Lower leg skin (tissue), 4 donors: ENCODE results near the gene STK38L. TPM values are rescaled to one million over a fixed set of nuclear protein-coding genes. Genes with fewer than 3 reads are reported as not detected.
A peak's percentile ranks its signal among the peaks of the same experiment; 100 is the strongest.

Source experiments
- DNase-seq, 2 donors: peaks; one replicate each; pipeline ENCODE4 v3.0.0-alpha.2; 2019; ENCODE audit warnings: low spot score in 2 of 2
- H3K4me3 ChIP-seq: fragments of 200-600 bp; sonication (generic); 2 replicates; pipeline ENCODE4 v1.5.1; 2017; ENCODE audit warnings: mild to moderate bottlenecking, low read depth; ENCODE audit not compliant: poor library complexity, severe bottlenecking
- CTCF ChIP-seq, 3 donors: fragments of 450-650 bp; IDR thresholded peaks; one replicate each; pipeline ENCODE4 v1.5.1; 2016; ENCODE audit warnings: antibody characterized with exemption in 3 of 3, mild to moderate bottlenecking in 3 of 3, moderate library complexity in 2 of 3
- POLR2A ChIP-seq, 2 donors: fragments of 450-650 bp; IDR thresholded peaks; one replicate each; pipeline ENCODE4 v1.6.1; 2016 to 2017; ENCODE audit warnings: antibody characterized with exemption in 2 of 2, mild to moderate bottlenecking in 1 of 2, moderate library complexity in 1 of 2
- WGBS, 2 donors: methylation state at CpG; one replicate each; pipeline ENCODE4 v1.1.5; 2018; 5-methylcytosine and 5-hydroxymethylcytosine counted together
- intact Hi-C: fragments of 100-400 bp; cut with DNase I; formaldehyde crosslinking; loops from one replicate; pipeline ENCODE4 v1.15.0; 2023; ENCODE audit warnings: low total_unique reads
- total RNA-seq, 4 donors: library from RNA; depleted of rRNA; stranded (reverse); fragments of >200 nt; gene quantifications; one replicate each; pipeline ENCODE4 v1.1.0, GENCODE V29; 2016

STK38L gene
- total RNA-seq, 4 donors from 2014 or later, result 19.1 to 39.2 (median 27.1) TPM

- no peak for DNase-seq
- H3K4me3 ChIP-seq, result no peak overlapping the region
- intact Hi-C loops, result no loop called here
- TF ChIP-seq CTCF (IDR thresholded peaks at IDR 0.05), result no peak
- WGBS, 2 donors, result 93 to 95% methylated on average over 4 of the region's 4 CpGs
Observed at GRCh38 chr12:27233814-27234213, 10.3 kb upstream of the STK38L start.

- intact Hi-C loops, result no loop called here
- no peak for TF ChIP-seq CTCF (IDR thresholded peaks at IDR 0.05)
- no peak for TF ChIP-seq POLR2A (IDR thresholded peaks at IDR 0.05)
- no peak for DNase-seq
- no peak overlapping the region for H3K4me3 ChIP-seq
- 83 to 86% methylated on average over 3 of the region's 3 CpGs for WGBS, 2 donors
Observed at GRCh38 chr12:27236498-27236897, 7.6 kb upstream of the STK38L start.

GRCh38 chr12:27237790-27238771 lies 6.0 kb upstream of the STK38L start:
- 76 to 77% methylated on average over 6 of the region's 6 CpGs for WGBS, 2 donors

DNA sequence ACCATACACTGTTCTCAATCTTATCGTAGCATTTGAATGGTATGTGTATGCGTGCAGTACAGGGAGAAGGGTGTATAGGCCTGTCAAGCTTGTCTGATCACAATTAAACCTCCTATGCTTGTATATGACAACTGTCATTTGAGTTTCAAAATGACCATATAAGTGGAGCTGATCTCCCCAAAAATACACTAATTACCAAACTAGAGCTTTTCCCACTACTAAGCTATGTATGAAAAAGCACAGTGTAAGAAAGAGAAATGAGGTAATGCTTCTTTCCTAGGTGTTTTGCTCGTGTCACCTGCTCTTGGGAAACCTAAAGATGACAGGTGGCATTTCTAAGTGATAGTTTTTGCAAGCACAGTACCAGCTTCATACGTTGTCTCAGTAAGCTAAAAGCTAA lies 1.1 kb upstream of the STK38L start:
- DNase-seq, result no peak
- no peak overlapping the region for H3K4me3 ChIP-seq
- TF ChIP-seq POLR2A (IDR thresholded peaks at IDR 0.05) (no peak), CTCF (IDR thresholded peaks at IDR 0.05) (no peak)
- WGBS, 2 donors, result 91 to 93% methylated on average over 4 of the region's 4 CpGs
- intact Hi-C loops, result no loop called here

More at GRCh38 chr12:27237790-27238771, 6.0 kb upstream of the STK38L start:
- intact Hi-C loops, result no loop called here
- H3K4me3 ChIP-seq, result no peak overlapping the region
- TF ChIP-seq CTCF (IDR thresholded peaks at IDR 0.05), result no peak
- TF ChIP-seq POLR2A (IDR thresholded peaks at IDR 0.05), result no peak
- no peak for DNase-seq

DNA sequence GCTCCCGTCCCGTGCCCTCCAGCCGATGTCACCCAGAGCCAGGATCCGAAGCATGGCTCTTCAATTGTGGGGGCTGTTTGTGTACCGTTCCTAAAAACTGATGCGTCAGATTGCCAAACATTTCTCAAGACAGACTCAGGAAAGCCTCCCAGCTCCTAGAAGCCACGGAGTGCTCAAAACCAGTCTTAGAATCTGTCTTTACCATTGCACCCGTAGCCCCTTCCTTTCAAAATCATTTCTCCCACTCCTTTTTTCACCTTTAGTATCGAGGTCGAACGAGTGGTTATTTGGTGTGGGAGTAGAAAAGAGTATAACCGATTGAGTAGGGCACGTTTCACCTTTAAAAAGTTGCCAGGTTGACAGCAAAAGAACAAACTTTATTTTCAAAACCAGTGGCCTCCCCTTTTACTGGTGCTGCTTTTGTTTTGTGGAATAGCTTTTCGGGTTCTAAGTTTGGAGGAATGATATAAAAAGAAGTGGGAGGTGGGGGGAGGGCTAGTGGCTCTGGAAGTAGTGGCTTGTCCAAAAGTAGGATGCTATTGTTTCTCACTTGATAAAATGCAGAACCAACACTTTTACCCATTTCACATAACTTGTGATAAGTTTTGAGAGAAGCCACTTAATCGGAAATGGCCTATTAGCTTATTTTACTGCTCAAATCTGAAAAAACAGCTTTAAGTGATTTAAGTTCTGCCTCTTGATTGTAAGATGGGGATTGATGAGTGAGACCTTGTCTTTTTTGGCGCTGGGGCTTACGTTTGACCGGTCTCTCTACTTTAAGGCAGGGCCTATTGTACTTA lies 803 bp downstream of the STK38L start:
- intact Hi-C loops, result no loop called here
- 7 to 9% methylated on average over 18 of the region's 18 CpGs for WGBS, 2 donors
- no peak for TF ChIP-seq POLR2A (IDR thresholded peaks at IDR 0.05)
- no peak for TF ChIP-seq CTCF (IDR thresholded peaks at IDR 0.05)
- DNase-seq, result no peak
- H3K4me3 ChIP-seq, result peak overlapping the region; percentile 61
